Neutrophil (primary cell): ENCODE results near the gene MYH15.

Experiments
- H3K27ac ChIP-seq: fragments of 200-600 bp; sonication (generic); 2 replicates; pipeline ENCODE4 v1.5.1; 2016; ENCODE audit warnings: mild to moderate bottlenecking, moderate library complexity
- H3K27me3 ChIP-seq: fragments of 200-600 bp; sonication (generic); 2 replicates; pipeline ENCODE4 v1.6.0; 2016; ENCODE audit warnings: mild to moderate bottlenecking
- H3K36me3 ChIP-seq: fragments of 200-600 bp; sonication (generic); 2 replicates; pipeline ENCODE4 v1.5.1; 2017
- H3K4me1 ChIP-seq, 2 experiments: fragments of 200-600 bp in 1 of 2; sonication (generic) in 1 of 2; 1 replicate in 1 of 2; 2 replicates in 1 of 2; pipeline versions ENCODE4 v1.5.1 to v1.6.1; 2013 to 2016; ENCODE audit warnings: low read depth in 1 of 2, low read length in 1 of 2, mild to moderate bottlenecking in 1 of 2, moderate library complexity in 1 of 2; ENCODE audit not compliant: control insufficient read depth in 1 of 2, insufficient read depth in 1 of 2
- H3K4me3 ChIP-seq, 2 experiments: fragments of 200-600 bp in 1 of 2; sonication (generic) in 1 of 2; 1 replicate in 1 of 2; 2 replicates in 1 of 2; pipeline ENCODE4 v1.5.1; 2013 to 2016; ENCODE audit warnings: low read depth in 1 of 2, low read length in 1 of 2, mild to moderate bottlenecking in 1 of 2, moderate library complexity in 1 of 2
- H3K9me3 ChIP-seq: fragments of 200-600 bp; sonication (generic); 2 replicates; pipeline ENCODE4 v1.5.1; 2016
- CTCF ChIP-seq: fragments of 200-600 bp; sonication (generic); IDR thresholded peaks from 2 replicates; pipeline ENCODE4 v1.5.1; 2016; ENCODE audit warnings: antibody characterized with exemption

Gene MYH15

GRCh38 chr3:108524537-108524936 is 14.1 kb upstream of the MYH15 start:
- Histone ChIP-seq H3K27ac (no peak overlapping the region), H3K4me3 (no peak overlapping the region), H3K4me1 (peaks cover 4 to 14% of the 10 kb centered on the region in 2 experiments), H3K9me3 (no peaks in the 10 kb centered on the region), H3K36me3 (no peaks in the 10 kb centered on the region), H3K27me3 (no peaks in the 10 kb centered on the region)
- no peak for TF ChIP-seq CTCF

- H3K4me1 ChIP-seq, result no peaks in the 10 kb centered on the region
- H3K36me3 ChIP-seq, result no peaks in the 10 kb centered on the region
Measured at GRCh38 chr3:108518895-108519294, 8.5 kb upstream of the MYH15 start.

GRCh38 chr3:108516881-108517280 is 6.5 kb upstream of the MYH15 start:
- H3K27me3 ChIP-seq, result no peaks in the 10 kb centered on the region
- H3K9me3 ChIP-seq, result no peaks in the 10 kb centered on the region
- no peak overlapping the region for H3K27ac ChIP-seq
- H3K36me3 ChIP-seq, result no peaks in the 10 kb centered on the region
- no peaks in the 10 kb centered on the region for H3K4me1 ChIP-seq
- TF ChIP-seq CTCF, result no peak
- H3K4me3 ChIP-seq, result no peak overlapping the region

More at GRCh38 chr3:108518895-108519294, 8.5 kb upstream of the MYH15 start:
- no peak overlapping the region for H3K27ac ChIP-seq
- no peaks in the 10 kb centered on the region for H3K27me3 ChIP-seq
- no peaks in the 10 kb centered on the region for H3K9me3 ChIP-seq
- H3K4me3 ChIP-seq, result no peak overlapping the region
- TF ChIP-seq CTCF, result no peak

- H3K4me1 ChIP-seq, result no peaks in the 10 kb centered on the region
- no peak overlapping the region for H3K4me3 ChIP-seq
- H3K27me3 ChIP-seq, result no peaks in the 10 kb centered on the region
- no peak for TF ChIP-seq CTCF
- no peaks in the 10 kb centered on the region for H3K9me3 ChIP-seq
- H3K27ac ChIP-seq, result no peak overlapping the region
- no peaks in the 10 kb centered on the region for H3K36me3 ChIP-seq
Measured at GRCh38 chr3:108513961-108514360, 3.6 kb upstream of the MYH15 start.

GRCh38 chr3:108512671-108513070 is 2.3 kb upstream of the MYH15 start:
- Histone ChIP-seq H3K27ac (no peak overlapping the region), H3K36me3 (no peaks in the 10 kb centered on the region), H3K4me1 (no peaks in the 10 kb centered on the region), H3K27me3 (no peaks in the 10 kb centered on the region), H3K4me3 (no peak overlapping the region), H3K9me3 (no peaks in the 10 kb centered on the region)
- no peak for TF ChIP-seq CTCF

- TF ChIP-seq CTCF, result no peak
- H3K4me1 ChIP-seq, result no peaks in the 10 kb centered on the region
- no peak overlapping the region for H3K4me3 ChIP-seq
- H3K9me3 ChIP-seq, result no peaks in the 10 kb centered on the region
- no peaks in the 10 kb centered on the region for H3K36me3 ChIP-seq
- H3K27me3 ChIP-seq, result no peaks in the 10 kb centered on the region
- no peak overlapping the region for H3K27ac ChIP-seq
Measured at GRCh38 chr3:108511490-108511889, 1.1 kb upstream of the MYH15 start.
